GM12891 (cell line): ENCODE data around the gene RGS10.

Source experiments
- POLR2A ChIP-seq: IDR thresholded peaks from 2 replicates; pipeline ENCODE4 v1.6.1; 2011; ENCODE audit warnings: low read depth, low read length, control low read depth
- POLR2AphosphoS5 ChIP-seq: IDR thresholded peaks from 2 replicates; pipeline ENCODE4 v1.6.1; 2011; ENCODE audit warnings: low read depth, low read length, control low read depth

GRCh38 chr10:119541046-119541445, 1.5 kb downstream of the RGS10 start:
- no peak for TF ChIP-seq POLR2A
- no peak for TF ChIP-seq POLR2AphosphoS5
